ENCODE measurements around the gene SPACA6. TPM values are rescaled to one million over a fixed set of nuclear protein-coding genes. Genes with fewer than 3 reads are reported as not detected.

The SPACA6 gene
- total RNA-seq, 1 donor from 2014 or later: 4.9 TPM

GRCh38 chr19:51688671-51689571 is 4.2 kb upstream of the SPACA6 start:
- no peak for TF ChIP-seq CTCF (conservative IDR thresholded peaks at IDR 0.05; ENCODE audit: low read depth, low read length)
- peak; percentile 61 for DNase-seq (ENCODE audit: low read depth)
- H3K4me3 ChIP-seq (ENCODE audit: low read depth, low read length): peak overlapping the region; percentile 69

- TF ChIP-seq CTCF (conservative IDR thresholded peaks at IDR 0.05; ENCODE audit: low read depth, low read length): no peak
- no peak for DNase-seq (ENCODE audit: low read depth)
- H3K4me3 ChIP-seq (ENCODE audit: low read depth, low read length): peak overlapping the region; percentile 69
These were observed 3.2 kb upstream of the SPACA6 start for GRCh38 chr19:51689751-51690453.

- DNase-seq (ENCODE audit: low read depth): no peak
- H3K4me3 ChIP-seq (ENCODE audit: low read depth, low read length): peak overlapping the region; percentile 69
- TF ChIP-seq CTCF (conservative IDR thresholded peaks at IDR 0.05; ENCODE audit: low read depth, low read length): no peak
These were observed 2.6 kb upstream of the SPACA6 start for GRCh38 chr19:51690454-51691073.

- no peak for DNase-seq (ENCODE audit: low read depth)
- TF ChIP-seq CTCF (conservative IDR thresholded peaks at IDR 0.05; ENCODE audit: low read depth, low read length): no peak
- H3K4me3 ChIP-seq (ENCODE audit: low read depth, low read length): peak overlapping the region; percentile 69
These were observed 2.0 kb upstream of the SPACA6 start for GRCh38 chr19:51691074-51691583.

- no peak for TF ChIP-seq CTCF (conservative IDR thresholded peaks at IDR 0.05; ENCODE audit: low read depth, low read length)
- DNase-seq (ENCODE audit: low read depth): no peak
- peak overlapping the region; percentile 69 for H3K4me3 ChIP-seq (ENCODE audit: low read depth, low read length)
These were observed 1.3 kb upstream of the SPACA6 start for GRCh38 chr19:51691584-51692428.

- no peak for TF ChIP-seq CTCF (conservative IDR thresholded peaks at IDR 0.05; ENCODE audit: low read depth, low read length)
These were observed 662 bp upstream of the SPACA6 start for GRCh38 chr19:51692468-51692867.

More at GRCh38 chr19:51692468-51692867, 662 bp upstream of the SPACA6 start:
- no peak for DNase-seq (ENCODE audit: low read depth)
- peak overlapping the region; percentile 69 for H3K4me3 ChIP-seq (ENCODE audit: low read depth, low read length)

Measured in epithelial cell of proximal tubule (primary cell).